HepG2 (cell line): ENCODE measurements around the gene ZNF175.

Experiments
- NCOA2 ChIP-seq: sonication (generic); formaldehyde crosslinking; IDR thresholded peaks from 2 replicates; pipeline ENCODE4 v1.8.0; 2022; ENCODE audit warnings: inconsistent platforms
- NCOR1 ChIP-seq: fragments of 200-600 bp; sonication (generic); IDR thresholded peaks from 2 replicates; pipeline ENCODE4 v1.7.0; 2017; ENCODE audit warnings: antibody characterized with exemption, low read length, borderline replicate concordance
- RAD51 ChIP-seq: fragments of 450-650 bp; IDR thresholded peaks from 2 replicates; pipeline ENCODE4 v1.6.1; 2016; ENCODE audit warnings: borderline replicate concordance
- ZNF510 ChIP-seq: sonication (generic); formaldehyde crosslinking; IDR thresholded peaks from 2 replicates; pipeline ENCODE4 v1.4.0; 2020; ENCODE audit warnings: low read depth, mild to moderate bottlenecking, missing genetic modification reagents
- TF ChIP-seq, protein P1 (sequence below): sonication (generic); formaldehyde crosslinking; IDR thresholded peaks from 2 replicates; pipeline ENCODE4 v1.4.0; 2020; ENCODE audit warnings: missing genetic modification reagents
- TF ChIP-seq, protein P2 (sequence below), 2 experiments: IDR thresholded peaks; 2 replicates each; pipeline ENCODE4 v1.6.1; 2011 to 2012; ENCODE audit warnings: low read length in 2 of 2, borderline replicate concordance in 1 of 2, low read depth in 1 of 2, mild to moderate bottlenecking in 1 of 2, moderate library complexity in 1 of 2
- TF ChIP-seq, protein P3 (sequence below): sonication (generic); formaldehyde crosslinking; IDR thresholded peaks from 2 replicates; pipeline ENCODE4 v1.8.1; 2023; ENCODE audit warnings: mild to moderate bottlenecking, missing genetic modification reagents, borderline replicate concordance

DNA sequence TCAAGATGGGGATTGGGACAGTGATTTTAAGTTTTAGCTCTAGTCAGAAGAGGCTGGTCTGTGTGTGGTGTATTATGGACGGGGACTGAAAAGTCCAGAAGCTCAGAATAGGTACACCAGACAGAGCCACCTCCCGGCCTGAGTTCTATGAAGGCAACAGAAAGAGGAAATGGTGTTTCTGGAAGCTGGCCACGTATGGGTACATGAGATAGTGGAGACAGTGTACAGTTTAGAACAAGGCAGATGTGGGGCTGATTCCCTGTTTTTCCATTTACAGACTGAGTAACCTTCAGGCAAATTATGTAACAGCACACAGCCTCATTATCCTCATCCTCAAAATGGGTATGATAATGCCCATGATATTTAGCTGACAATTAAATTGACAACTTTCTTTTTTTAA lies 1.3 kb downstream of the ZNF175 start:
- TF ChIP-seq NCOR1 (no peak), NCOA2 (CRISPR knock-in tag) (no peak), ZNF510 (CRISPR knock-in tag) (no peak), RAD51 (no peak)
- TF ChIP-seq, protein P1, sequence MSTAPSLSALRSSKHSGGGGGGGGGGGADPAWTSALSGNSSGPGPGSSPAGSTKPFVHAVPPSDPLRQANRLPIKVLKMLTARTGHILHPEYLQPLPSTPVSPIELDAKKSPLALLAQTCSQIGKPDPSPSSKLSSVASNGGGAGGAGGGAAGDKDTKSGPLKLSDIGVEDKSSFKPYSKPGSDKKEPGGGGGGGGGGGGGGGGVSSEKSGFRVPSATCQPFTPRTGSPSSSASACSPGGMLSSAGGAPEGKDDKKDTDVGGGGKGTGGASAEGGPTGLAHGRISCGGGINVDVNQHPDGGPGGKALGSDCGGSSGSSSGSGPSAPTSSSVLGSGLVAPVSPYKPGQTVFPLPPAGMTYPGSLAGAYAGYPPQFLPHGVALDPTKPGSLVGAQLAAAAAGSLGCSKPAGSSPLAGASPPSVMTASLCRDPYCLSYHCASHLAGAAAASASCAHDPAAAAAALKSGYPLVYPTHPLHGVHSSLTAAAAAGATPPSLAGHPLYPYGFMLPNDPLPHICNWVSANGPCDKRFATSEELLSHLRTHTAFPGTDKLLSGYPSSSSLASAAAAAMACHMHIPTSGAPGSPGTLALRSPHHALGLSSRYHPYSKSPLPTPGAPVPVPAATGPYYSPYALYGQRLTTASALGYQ (CRISPR knock-in tag), result no peak
- TF ChIP-seq, protein P2, sequence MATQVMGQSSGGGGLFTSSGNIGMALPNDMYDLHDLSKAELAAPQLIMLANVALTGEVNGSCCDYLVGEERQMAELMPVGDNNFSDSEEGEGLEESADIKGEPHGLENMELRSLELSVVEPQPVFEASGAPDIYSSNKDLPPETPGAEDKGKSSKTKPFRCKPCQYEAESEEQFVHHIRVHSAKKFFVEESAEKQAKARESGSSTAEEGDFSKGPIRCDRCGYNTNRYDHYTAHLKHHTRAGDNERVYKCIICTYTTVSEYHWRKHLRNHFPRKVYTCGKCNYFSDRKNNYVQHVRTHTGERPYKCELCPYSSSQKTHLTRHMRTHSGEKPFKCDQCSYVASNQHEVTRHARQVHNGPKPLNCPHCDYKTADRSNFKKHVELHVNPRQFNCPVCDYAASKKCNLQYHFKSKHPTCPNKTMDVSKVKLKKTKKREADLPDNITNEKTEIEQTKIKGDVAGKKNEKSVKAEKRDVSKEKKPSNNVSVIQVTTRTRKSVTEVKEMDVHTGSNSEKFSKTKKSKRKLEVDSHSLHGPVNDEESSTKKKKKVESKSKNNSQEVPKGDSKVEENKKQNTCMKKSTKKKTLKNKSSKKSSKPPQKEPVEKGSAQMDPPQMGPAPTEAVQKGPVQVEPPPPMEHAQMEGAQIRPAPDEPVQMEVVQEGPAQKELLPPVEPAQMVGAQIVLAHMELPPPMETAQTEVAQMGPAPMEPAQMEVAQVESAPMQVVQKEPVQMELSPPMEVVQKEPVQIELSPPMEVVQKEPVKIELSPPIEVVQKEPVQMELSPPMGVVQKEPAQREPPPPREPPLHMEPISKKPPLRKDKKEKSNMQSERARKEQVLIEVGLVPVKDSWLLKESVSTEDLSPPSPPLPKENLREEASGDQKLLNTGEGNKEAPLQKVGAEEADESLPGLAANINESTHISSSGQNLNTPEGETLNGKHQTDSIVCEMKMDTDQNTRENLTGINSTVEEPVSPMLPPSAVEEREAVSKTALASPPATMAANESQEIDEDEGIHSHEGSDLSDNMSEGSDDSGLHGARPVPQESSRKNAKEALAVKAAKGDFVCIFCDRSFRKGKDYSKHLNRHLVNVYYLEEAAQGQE (IDR thresholded peaks at IDR 0.05; ENCODE audit: borderline replicate concordance in 1 of 2, low read depth in 1 of 2, low read length in 2 of 2), result no peak
- TF ChIP-seq, protein P3, sequence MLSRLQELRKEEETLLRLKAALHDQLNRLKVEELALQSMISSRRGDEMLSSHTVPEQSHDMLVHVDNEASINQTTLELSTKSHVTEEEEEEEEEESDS (CRISPR knock-in tag), result no peak
